CD8-positive, alpha-beta memory T cell (primary cell): ENCODE results near the gene MEF2B. TPM values are rescaled to one million over a fixed set of nuclear protein-coding genes. Genes with fewer than 3 reads are reported as not detected.

Experiments used
- CTCF ChIA-PET: fragments of 350-600 bp; sonication (Branson Sonifier 250); formaldehyde crosslinking; loops from one replicate; lab custom pipeline; 2021; ENCODE audit warnings: antibody characterized with exemption; lab: Charles Lee
- POLR2A ChIA-PET: fragments of 350-600 bp; sonication (Branson Sonifier 250); formaldehyde crosslinking; loops from one replicate; lab custom pipeline; 2021; ENCODE audit warnings: antibody characterized with exemption; lab: Charles Lee
- DNase-seq, 5 donors: peaks; one replicate each; pipeline versions ENCODE4 v3.0.0 to v3.0.0-alpha.2; 2020 to 2022; ENCODE audit warnings: mixed read lengths in 1 of 5
- H3K27ac ChIP-seq: one replicate; pipeline ENCODE4 v1.7.0; 2013; ENCODE audit warnings: low read depth, mild to moderate bottlenecking, low read length, moderate library complexity
- H3K27me3 ChIP-seq: 2 replicates; pipeline ENCODE4 v1.7.0; 2013; ENCODE audit warnings: low read length, mild to moderate bottlenecking; ENCODE audit not compliant: insufficient read depth, poor library complexity, severe bottlenecking
- H3K36me3 ChIP-seq: 2 replicates; pipeline ENCODE4 v1.7.0; 2013; ENCODE audit warnings: mild to moderate bottlenecking, low read length, moderate library complexity; ENCODE audit not compliant: insufficient read depth
- H3K4me1 ChIP-seq: 2 replicates; pipeline ENCODE4 v1.7.0; 2013; ENCODE audit warnings: mild to moderate bottlenecking, low read length, moderate library complexity; ENCODE audit not compliant: insufficient read depth
- H3K4me3 ChIP-seq: 2 replicates; pipeline ENCODE4 v1.7.0; 2013; ENCODE audit warnings: mild to moderate bottlenecking, low read length
- H3K9me3 ChIP-seq: 2 replicates; pipeline ENCODE4 v1.7.0; 2013; ENCODE audit warnings: mild to moderate bottlenecking, low read length
- H3K27ac Mint-ChIP-seq, 8 donors: one replicate each; pipeline ENCODE4 v1.8.0; 2020 to 2021; ENCODE audit warnings: mixed read lengths in 8 of 8, mild to moderate bottlenecking in 6 of 8, inconsistent platforms in 3 of 8, moderate library complexity in 3 of 8
- H3K27me3 Mint-ChIP-seq, 2 donors: one replicate each; pipeline ENCODE4 v1.8.0; 2020 to 2021; ENCODE audit warnings: mixed read lengths in 2 of 2, mild to moderate bottlenecking in 1 of 2, moderate library complexity in 1 of 2
- H3K36me3 Mint-ChIP-seq, 3 donors: one replicate each; pipeline ENCODE4 v1.8.0; 2020 to 2021; ENCODE audit warnings: mixed read lengths in 3 of 3, inconsistent platforms in 1 of 3, mild to moderate bottlenecking in 1 of 3
- H3K4me1 Mint-ChIP-seq, 3 donors: one replicate each; pipeline ENCODE4 v1.8.0; 2020 to 2021; ENCODE audit warnings: mixed read lengths in 3 of 3, inconsistent platforms in 1 of 3, mild to moderate bottlenecking in 1 of 3
- H3K4me3 Mint-ChIP-seq, 7 donors: one replicate each; pipeline ENCODE4 v1.8.0; 2020 to 2021; ENCODE audit warnings: mixed read lengths in 7 of 7, mild to moderate bottlenecking in 6 of 7, moderate library complexity in 4 of 7, inconsistent platforms in 2 of 7
- H3K9me3 Mint-ChIP-seq, 5 donors: one replicate each; pipeline ENCODE4 v1.8.0; 2020 to 2022; ENCODE audit warnings: mixed read lengths in 5 of 5, mild to moderate bottlenecking in 3 of 5, moderate library complexity in 2 of 5, inconsistent platforms in 1 of 5
- polyA plus RNA-seq: library from polyadenylated mRNA; unstranded; fragments of 300-500 nt; fragmentation: Illumina TruSeq; gene quantifications from one replicate; pipeline ENCODE4 v1.2.3, GENCODE V29; 2021
- total RNA-seq, 2 experiments: library from RNA; stranded (reverse); gene quantifications; one replicate each; pipeline ENCODE4 v1.2.3, GENCODE V29; 2021

MEF2B gene
- total and polyA plus RNA-seq, 3 experiments from 2014 or later, result 1.5 to 2.0 TPM; not detected in 1

GRCh38 chr19:19098084-19098702, 71.9 kb downstream of the MEF2B start:
- Mint-ChIP-seq H3K27me3 (no peaks in the 10 kb centered on the region), H3K4me3 (no peak overlapping the region), H3K4me1 (peaks cover 0 to 3% (median 0%) of the 10 kb centered on the region in 3 donors), H3K27ac (no peak overlapping the region), H3K9me3 (no peaks in the 10 kb centered on the region), H3K36me3 (peaks cover 0 to 52% (median 5%) of the 10 kb centered on the region in 3 donors)
- no peak overlapping the region for H3K4me3 ChIP-seq
- POLR2A ChIA-PET, result interaction anchor here (0.6 kb wide), 1 partner anchor 469 kb away, joined by 3 read pairs; no protein-coding TSS in a partner anchor
- no peaks in the 10 kb centered on the region for H3K36me3 ChIP-seq
- H3K9me3 ChIP-seq, result no peaks in the 10 kb centered on the region
- no peak for DNase-seq
- H3K27me3 ChIP-seq, result no peaks in the 10 kb centered on the region
- no peak overlapping the region for H3K27ac ChIP-seq
- H3K4me1 ChIP-seq, result no peaks in the 10 kb centered on the region
- CTCF ChIA-PET, result no interaction called here

- no peak overlapping the region for H3K4me3 Mint-ChIP-seq
- no peak overlapping the region for H3K27ac Mint-ChIP-seq
- no peaks in the 10 kb centered on the region for H3K36me3 ChIP-seq
- no peak for DNase-seq
- no peak overlapping the region for H3K4me3 ChIP-seq
- ChIA-PET CTCF (no interaction called here), POLR2A (no interaction called here)
- H3K4me1 ChIP-seq, result no peaks in the 10 kb centered on the region
- H3K36me3 Mint-ChIP-seq, result peaks cover 0 to 53% (median 5%) of the 10 kb centered on the region in 3 donors
- H3K27me3 Mint-ChIP-seq, result no peaks in the 10 kb centered on the region
- no peaks in the 10 kb centered on the region for H3K27me3 ChIP-seq
- no peak overlapping the region for H3K27ac ChIP-seq
- H3K4me1 Mint-ChIP-seq, result peaks cover 0 to 3% (median 0%) of the 10 kb centered on the region in 3 donors
- H3K9me3 Mint-ChIP-seq, result no peaks in the 10 kb centered on the region
- H3K9me3 ChIP-seq, result no peaks in the 10 kb centered on the region
These were observed 73.1 kb downstream of the MEF2B start for GRCh38 chr19:19096641-19097627.

- Histone ChIP-seq H3K27ac (no peak overlapping the region), H3K27me3 (no peaks in the 10 kb centered on the region), H3K9me3 (no peaks in the 10 kb centered on the region), H3K4me3 (no peak overlapping the region), H3K4me1 (no peaks in the 10 kb centered on the region), H3K36me3 (no peaks in the 10 kb centered on the region)
- no peak overlapping the region for H3K27ac Mint-ChIP-seq
- POLR2A ChIA-PET, result no interaction called here
- no peaks in the 10 kb centered on the region for H3K27me3 Mint-ChIP-seq
- H3K36me3 Mint-ChIP-seq, result peaks cover 0 to 42% (median 5%) of the 10 kb centered on the region in 3 donors
- H3K9me3 Mint-ChIP-seq, result no peaks in the 10 kb centered on the region
- peaks cover 0 to 3% (median 0%) of the 10 kb centered on the region in 3 donors for H3K4me1 Mint-ChIP-seq
- DNase-seq, result no peak
- no peak overlapping the region for H3K4me3 Mint-ChIP-seq
- CTCF ChIA-PET, result no interaction called here
These were observed 74.4 kb downstream of the MEF2B start for GRCh38 chr19:19095691-19096090.

Other genes starting within 250 kb of the MEF2B start
- 1 to 10 TPM; 1.2 to 1.3 TPM for gene HOMER3, start 229.0 kb downstream of the MEF2B start, total RNA-seq
- 0.58 TPM for gene HOMER3, start 229.0 kb downstream of the MEF2B start, polyA plus RNA-seq
- gene SUGP2, start 136.7 kb downstream of the MEF2B start, total RNA-seq, result 10 to 100 TPM; 77.6 to 81.2 TPM
- 10.0 TPM for gene SUGP2, start 136.7 kb downstream of the MEF2B start, polyA plus RNA-seq
- gene ARMC6, start 136.7 kb downstream of the MEF2B start, total RNA-seq, result 10 to 100 TPM; 57.6 to 61.9 TPM
- 34.1 TPM for gene ARMC6, start 136.7 kb downstream of the MEF2B start, polyA plus RNA-seq
- 10 to 100 TPM; 10.4 to 11.3 TPM for gene SLC25A42, start 106.3 kb downstream of the MEF2B start, total RNA-seq
- 19.3 TPM for gene SLC25A42, start 106.3 kb downstream of the MEF2B start, polyA plus RNA-seq
- 10 to 100 TPM; 27.7 to 30.6 TPM for gene TMEM161A, start 31.8 kb downstream of the MEF2B start, total RNA-seq
- 30.1 TPM for gene TMEM161A, start 31.8 kb downstream of the MEF2B start, polyA plus RNA-seq
- 10 to 100 TPM; 37.3 to 40.1 TPM for gene BORCS8, start 21.9 kb upstream of the MEF2B start, total RNA-seq
- gene BORCS8, start 21.9 kb upstream of the MEF2B start, polyA plus RNA-seq, result 18.7 TPM
- 100 to 1,000 TPM in 1 of 2 experiments, 10 to 100 TPM in 1; 98.4 to 101 TPM for gene RFXANK, start 22.0 kb upstream of the MEF2B start, total RNA-seq
- gene RFXANK, start 22.0 kb upstream of the MEF2B start, polyA plus RNA-seq, result 71.2 TPM
- 10 to 100 TPM; 59.5 to 60.7 TPM for gene NR2C2AP, start 33.2 kb upstream of the MEF2B start, total RNA-seq
- 35.4 TPM for gene NR2C2AP, start 33.2 kb upstream of the MEF2B start, polyA plus RNA-seq
- under 1 TPM in 1 of 2 experiments, not detected in 1; 0.04 TPM for gene NCAN, start 41.7 kb upstream of the MEF2B start, total RNA-seq
- not detected for gene NCAN, start 41.7 kb upstream of the MEF2B start, polyA plus RNA-seq
- not detected for gene TM6SF2, start 103.0 kb upstream of the MEF2B start, total RNA-seq
- gene TM6SF2, start 103.0 kb upstream of the MEF2B start, polyA plus RNA-seq, result not detected
- 10 to 100 TPM; 64.7 to 65.9 TPM for gene SUGP1, start 150.2 kb upstream of the MEF2B start, total RNA-seq
- gene SUGP1, start 150.2 kb upstream of the MEF2B start, polyA plus RNA-seq, result 40.8 TPM
- gene MAU2, start 150.6 kb upstream of the MEF2B start, total RNA-seq, result 10 to 100 TPM; 52.3 to 59.4 TPM
- gene MAU2, start 150.6 kb upstream of the MEF2B start, polyA plus RNA-seq, result 27.6 TPM
- gene GATAD2A, start 235.4 kb upstream of the MEF2B start, total RNA-seq, result 100 to 1,000 TPM; 176 to 182 TPM
- 46.9 TPM for gene GATAD2A, start 235.4 kb upstream of the MEF2B start, polyA plus RNA-seq